HepG2 (cell line): Measurements from ENCODE around the gene ARHGAP22.
"Not testable (repeated sequence)": the region's sequence is repeated elsewhere in the genome, so short reads cannot be mapped to it uniquely, and the experiment has no call there.

ENCODE experiments used
- ATF1 ChIP-seq: IDR thresholded peaks from 2 replicates; pipeline ENCODE4 v1.6.1; 2016; ENCODE audit warnings: mild to moderate bottlenecking, control low read depth
- ATF7 ChIP-seq, 2 experiments: fragments of 450-650 bp in 1 of 2; sonication (generic) in 1 of 2; formaldehyde crosslinking in 1 of 2; IDR thresholded peaks; 2 replicates each; pipeline versions ENCODE4 v1.4.0 to v1.6.1; 2016 to 2020; ENCODE audit warnings: antibody characterized with exemption in 1 of 2, mild to moderate bottlenecking in 1 of 2, missing genetic modification reagents in 1 of 2
- EP300 ChIP-seq, 3 experiments: sonication (generic) in 1 of 3; formaldehyde crosslinking in 1 of 3; IDR thresholded peaks; 2 replicates each; pipeline versions ENCODE4 v1.5.1 to v1.6.1; 2011 to 2020; ENCODE audit warnings: low read depth in 2 of 3, low read length in 2 of 3, borderline replicate concordance in 1 of 3, improper control_type of control experiment in 1 of 3, mild to moderate bottlenecking in 1 of 3, missing genetic modification reagents in 1 of 3, moderate library complexity in 1 of 3
- HDAC6 ChIP-seq: fragments of 200-600 bp; sonication (generic); IDR thresholded peaks from 2 replicates; pipeline ENCODE4 v1.7.0; 2017; ENCODE audit warnings: mild to moderate bottlenecking, antibody characterized with exemption, low read length, low read depth
- NFYC ChIP-seq: IDR thresholded peaks from 2 replicates; pipeline ENCODE4 v1.6.1; 2016; ENCODE audit warnings: missing genetic modification reagents, missing compliant biosample characterization
- POLR2AphosphoS5 ChIP-seq: IDR thresholded peaks from 2 replicates; pipeline ENCODE4 v1.6.1; 2012; ENCODE audit warnings: low read depth, low read length
- ZNF251 ChIP-seq: sonication (generic); formaldehyde crosslinking; IDR thresholded peaks from 2 replicates; pipeline ENCODE4 v1.9.0; 2021; ENCODE audit warnings: mild to moderate bottlenecking, missing genetic modification reagents
- ZNF274 ChIP-seq: sonication (generic); formaldehyde crosslinking; IDR thresholded peaks from 2 replicates; pipeline ENCODE4 v1.5.1; 2020; ENCODE audit warnings: mild to moderate bottlenecking, missing genetic modification reagents
- ZNF44 ChIP-seq: sonication (generic); formaldehyde crosslinking; IDR thresholded peaks from 2 replicates; pipeline ENCODE4 v1.5.1; 2020; ENCODE audit warnings: mild to moderate bottlenecking, missing genetic modification reagents
- TF ChIP-seq, protein P1 (sequence below): sonication (generic); formaldehyde crosslinking; IDR thresholded peaks from 2 replicates; pipeline ENCODE4 v1.5.0; 2020; ENCODE audit warnings: mild to moderate bottlenecking, missing genetic modification reagents
- TF ChIP-seq, protein P2 (sequence below): sonication (generic); formaldehyde crosslinking; conservative IDR thresholded peaks from 2 replicates; pipeline ENCODE4 v1.4.0; 2020; ENCODE audit warnings: missing genetic modification reagents

DNA sequence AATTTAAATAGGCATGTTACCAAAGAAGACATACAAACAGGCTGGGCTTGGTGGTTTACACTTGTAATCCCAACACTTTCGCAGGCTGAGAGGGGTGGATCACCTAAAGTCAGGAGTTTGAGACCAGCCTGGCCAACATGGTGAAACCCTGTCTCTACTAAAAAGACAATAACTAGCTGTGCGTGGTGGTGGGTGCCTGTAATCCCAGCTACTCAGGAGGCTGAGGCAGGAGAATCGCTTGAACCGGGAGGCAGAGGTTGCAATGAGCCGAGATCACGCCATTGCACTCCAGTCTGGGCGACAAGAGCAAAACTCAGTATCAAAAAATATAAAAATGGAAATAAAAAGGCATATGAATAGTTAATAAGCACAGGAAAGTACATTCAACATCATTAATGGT lies 42.2 kb upstream of the ARHGAP22 start:
- TF ChIP-seq ZNF274; ATF7 (IDR thresholded peaks at IDR 0.05); ATF7 (CRISPR knock-in tag; IDR thresholded peaks at IDR 0.05); ZNF44; EP300 (IDR thresholded peaks at IDR 0.05; ENCODE audit: low read depth in 2 of 2, low read length in 2 of 2); EP300 (CRISPR knock-in tag; IDR thresholded peaks at IDR 0.05; ENCODE audit: borderline replicate concordance); ATF1; NFYC (CRISPR knock-in tag); ZNF251; HDAC6; POLR2AphosphoS5: not testable (repeated sequence)
- TF ChIP-seq, protein P1, sequence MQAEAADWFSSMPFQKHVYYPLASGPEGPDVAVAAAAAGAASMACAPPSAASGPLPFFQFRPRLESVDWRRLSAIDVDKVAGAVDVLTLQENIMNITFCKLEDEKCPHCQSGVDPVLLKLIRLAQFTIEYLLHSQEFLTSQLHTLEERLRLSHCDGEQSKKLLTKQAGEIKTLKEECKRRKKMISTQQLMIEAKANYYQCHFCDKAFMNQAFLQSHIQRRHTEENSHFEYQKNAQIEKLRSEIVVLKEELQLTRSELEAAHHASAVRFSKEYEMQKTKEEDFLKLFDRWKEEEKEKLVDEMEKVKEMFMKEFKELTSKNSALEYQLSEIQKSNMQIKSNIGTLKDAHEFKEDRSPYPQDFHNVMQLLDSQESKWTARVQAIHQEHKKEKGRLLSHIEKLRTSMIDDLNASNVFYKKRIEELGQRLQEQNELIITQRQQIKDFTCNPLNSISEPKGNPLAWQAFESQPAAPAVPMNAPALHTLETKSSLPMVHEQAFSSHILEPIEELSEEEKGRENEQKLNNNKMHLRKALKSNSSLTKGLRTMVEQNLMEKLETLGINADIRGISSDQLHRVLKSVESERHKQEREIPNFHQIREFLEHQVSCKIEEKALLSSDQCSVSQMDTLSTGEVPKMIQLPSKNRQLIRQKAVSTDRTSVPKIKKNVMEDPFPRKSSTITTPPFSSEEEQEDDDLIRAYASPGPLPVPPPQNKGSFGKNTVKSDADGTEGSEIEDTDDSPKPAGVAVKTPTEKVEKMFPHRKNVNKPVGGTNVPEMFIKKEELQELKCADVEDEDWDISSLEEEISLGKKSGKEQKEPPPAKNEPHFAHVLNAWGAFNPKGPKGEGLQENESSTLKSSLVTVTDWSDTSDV (CRISPR knock-in tag), result not testable (repeated sequence)
- TF ChIP-seq, protein P2, sequence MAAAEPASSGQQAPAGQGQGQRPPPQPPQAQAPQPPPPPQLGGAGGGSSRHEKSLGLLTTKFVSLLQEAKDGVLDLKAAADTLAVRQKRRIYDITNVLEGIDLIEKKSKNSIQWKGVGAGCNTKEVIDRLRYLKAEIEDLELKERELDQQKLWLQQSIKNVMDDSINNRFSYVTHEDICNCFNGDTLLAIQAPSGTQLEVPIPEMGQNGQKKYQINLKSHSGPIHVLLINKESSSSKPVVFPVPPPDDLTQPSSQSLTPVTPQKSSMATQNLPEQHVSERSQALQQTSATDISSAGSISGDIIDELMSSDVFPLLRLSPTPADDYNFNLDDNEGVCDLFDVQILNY, result not testable (repeated sequence)
